NCI-H2196 treated with DMSO at 0.1 percent for 48 hours (cell line): ENCODE results near the gene CTRB1.
"Not testable (repeated sequence)": the region's sequence is repeated elsewhere in the genome, so short reads cannot be mapped to it uniquely, and the experiment has no call there.

Experiments used
- DNase-seq: peaks from one replicate; lab custom pipeline; 2025; ENCODE audit not compliant: unreplicated experiment; lab: John Stamatoyannopoulos, UW

The CTRB1 gene

GRCh38 chr16:75239542-75240122 is 20.8 kb downstream of the CTRB1 start:
- no peak for DNase-seq

GRCh38 chr16:75240633-75241032 is 21.8 kb downstream of the CTRB1 start:
- DNase-seq = not testable (repeated sequence)

- no peak for DNase-seq
Measured at GRCh38 chr16:75241412-75241811, 22.6 kb downstream of the CTRB1 start.

DNA sequence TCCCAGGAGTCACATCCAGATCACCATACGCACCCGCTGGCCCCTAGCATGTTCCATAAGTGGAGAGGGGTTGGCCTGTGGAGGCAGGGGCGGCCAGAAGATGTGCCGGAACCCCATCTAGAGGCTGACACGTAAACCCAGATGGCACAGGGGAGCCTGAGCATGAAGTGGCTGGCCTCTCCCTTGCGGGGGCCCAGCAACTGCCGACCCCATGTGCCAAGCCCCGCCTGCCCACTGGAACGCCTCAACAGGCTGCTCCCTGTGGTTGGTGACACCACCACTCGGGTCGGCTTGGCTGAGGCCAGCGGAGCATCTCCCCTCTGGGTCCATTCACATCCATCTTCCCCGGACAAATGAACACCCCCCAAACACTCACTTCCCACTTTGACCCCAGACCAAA is 23.2 kb downstream of the CTRB1 start:
- DNase-seq = no peak

DNA sequence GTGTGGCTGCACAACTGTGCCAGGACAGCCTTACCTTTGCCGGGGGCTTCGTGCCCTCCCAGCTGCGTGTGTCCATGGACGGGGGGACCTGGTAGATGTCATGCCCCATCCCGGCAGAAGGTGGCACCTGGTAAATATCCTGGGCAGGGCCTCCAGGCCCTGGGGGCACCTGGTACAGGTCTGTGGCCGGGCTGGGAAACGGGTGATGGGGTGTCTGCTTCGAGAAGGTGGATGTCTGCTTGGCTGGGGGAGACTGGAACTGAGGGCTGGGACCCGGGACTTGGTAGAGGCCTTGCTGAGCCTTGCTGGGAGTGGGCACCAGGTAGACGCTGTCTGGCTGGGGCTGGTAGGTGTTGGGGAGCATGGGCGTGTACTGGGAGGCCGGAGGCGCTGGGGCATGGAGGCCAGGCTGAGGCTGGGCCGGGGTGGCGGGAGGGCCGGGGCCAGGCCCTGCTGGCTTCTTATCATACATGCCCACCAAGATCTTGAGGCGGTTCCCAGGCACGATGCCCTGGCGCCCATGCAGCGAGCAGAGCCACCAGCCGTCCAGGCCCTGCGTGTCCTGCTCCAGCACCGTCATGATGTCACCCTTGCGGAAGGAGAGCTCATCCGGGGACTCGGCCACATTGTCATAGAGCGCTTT is 23.8 kb downstream of the CTRB1 start:
- not testable (repeated sequence) for DNase-seq

- DNase-seq = no peak
Measured at GRCh38 chr16:75243667-75244224, 25.0 kb downstream of the CTRB1 start.

- no peak for DNase-seq
Measured at GRCh38 chr16:75244225-75244809, 25.5 kb downstream of the CTRB1 start.

DNA sequence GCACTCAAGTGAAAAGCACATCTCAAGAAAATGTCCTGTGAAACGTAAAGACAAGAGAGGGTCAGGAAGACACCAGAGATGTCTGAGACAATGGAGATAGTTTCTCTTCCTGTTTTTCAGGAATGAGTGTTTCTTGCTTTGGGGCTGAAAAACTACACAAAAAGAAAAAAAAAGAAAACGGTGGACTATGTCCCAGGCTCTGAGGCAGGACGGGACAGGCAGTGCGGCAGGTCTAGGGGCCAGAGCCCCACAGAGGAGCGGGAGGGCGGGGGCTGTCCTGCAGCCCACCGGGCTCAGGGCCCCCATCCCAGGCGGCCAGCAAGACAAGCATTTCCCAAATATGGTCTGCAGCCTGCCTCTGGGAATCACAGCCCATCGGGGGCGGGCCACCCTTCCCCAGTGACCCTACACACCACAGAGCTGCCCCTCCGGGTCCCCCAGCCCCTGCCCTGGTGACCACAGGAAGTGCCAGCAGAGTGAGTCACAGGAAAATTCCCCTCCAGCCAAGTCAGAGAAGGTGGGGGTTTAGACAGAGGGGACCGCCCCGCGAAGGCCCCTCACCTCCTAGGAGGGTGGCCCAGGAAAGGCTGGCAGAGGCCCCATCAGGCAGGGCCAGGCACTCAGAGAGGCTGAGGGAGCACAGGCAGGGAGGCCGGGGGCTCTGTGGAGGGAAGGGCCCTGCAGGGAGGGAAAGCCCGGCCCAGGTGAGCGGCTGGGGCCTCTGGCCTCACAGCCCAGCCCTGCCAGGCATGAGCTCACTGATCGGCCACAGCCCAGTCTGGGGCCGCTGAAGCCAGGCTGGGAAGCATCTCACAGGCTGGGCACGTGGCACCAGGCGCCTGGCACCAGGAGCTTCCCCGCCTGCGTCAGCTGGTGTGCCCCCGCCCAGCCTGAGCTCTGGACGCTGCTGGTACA is 26.3 kb downstream of the CTRB1 start:
- DNase-seq = no peak

DNA sequence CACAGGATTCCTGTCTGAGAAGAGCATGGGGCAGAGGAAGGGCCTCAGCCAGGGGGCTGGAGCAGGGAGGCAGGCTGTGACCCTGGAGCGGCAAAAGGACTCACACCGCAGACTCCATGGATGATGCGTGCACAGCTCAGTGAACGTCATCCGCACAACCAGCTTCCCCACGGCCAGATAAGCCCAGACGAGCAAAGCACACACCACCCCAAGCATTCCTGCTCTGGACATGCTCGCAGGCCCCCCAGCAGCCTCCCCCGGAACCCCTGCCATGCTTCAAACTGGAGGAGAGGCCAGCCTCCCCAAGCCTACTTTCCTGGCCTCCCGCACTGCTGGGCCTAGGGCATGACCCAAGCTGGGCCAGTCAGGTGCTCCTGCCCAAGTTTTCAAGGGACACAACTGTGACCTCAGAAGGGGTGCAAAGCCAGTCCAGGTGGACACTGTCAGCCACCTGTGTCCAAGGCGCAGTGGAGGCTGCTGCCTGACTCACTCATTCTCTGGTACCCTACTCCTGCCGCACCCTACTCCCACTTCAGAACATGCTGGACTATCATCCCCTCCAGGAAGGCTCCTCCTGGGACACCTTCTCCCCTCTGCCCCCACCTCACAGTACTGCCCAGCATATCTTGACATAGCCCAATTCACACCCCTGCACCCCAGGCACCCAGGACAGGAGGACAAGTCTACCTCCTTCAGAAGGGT is 27.9 kb downstream of the CTRB1 start:
- no peak for DNase-seq

GRCh38 chr16:75247249-75247648 is 28.5 kb downstream of the CTRB1 start:
- DNase-seq = no peak

DNA sequence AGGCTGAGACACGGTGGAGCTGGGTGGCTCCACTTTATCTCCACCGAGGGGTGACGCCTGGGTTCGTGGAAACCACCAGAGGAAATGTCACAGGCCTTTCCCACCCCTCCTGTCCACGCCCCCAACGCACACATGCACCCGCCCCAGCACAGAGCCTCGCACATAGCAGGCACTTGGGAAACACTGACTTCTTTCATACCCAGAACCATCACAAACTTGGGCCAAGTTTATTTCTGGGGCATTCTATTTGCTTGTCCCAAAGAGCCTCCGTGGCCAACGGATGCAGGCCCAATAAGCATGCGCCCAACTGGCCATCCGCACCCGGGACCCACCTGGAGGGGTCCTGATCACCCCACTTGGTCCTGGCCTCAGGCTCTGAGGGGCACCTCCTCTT is 29.4 kb downstream of the CTRB1 start:
- no peak for DNase-seq

- no peak for DNase-seq
Measured at GRCh38 chr16:75248536-75249380, 30.0 kb downstream of the CTRB1 start.

DNA sequence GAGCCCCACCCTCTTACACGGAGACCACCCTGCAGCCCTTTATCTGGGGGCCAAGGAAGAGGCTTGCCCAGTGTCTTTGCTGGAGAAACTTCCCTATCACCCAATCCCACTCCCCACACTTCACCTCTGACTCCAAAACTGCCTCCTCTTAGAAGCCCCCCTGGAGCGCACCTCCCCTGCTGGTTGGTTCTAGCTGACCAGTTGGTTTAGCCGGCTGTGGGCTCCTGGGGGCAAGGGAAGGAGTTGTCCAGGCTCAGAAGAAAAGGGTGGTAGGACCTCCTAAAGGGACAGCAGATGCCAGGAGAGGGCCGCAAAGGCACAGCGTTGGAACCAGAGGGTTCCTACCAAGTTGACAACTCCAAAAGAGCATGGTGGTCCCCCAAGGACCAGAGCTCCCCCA is 30.7 kb downstream of the CTRB1 start:
- DNase-seq = no peak

DNA sequence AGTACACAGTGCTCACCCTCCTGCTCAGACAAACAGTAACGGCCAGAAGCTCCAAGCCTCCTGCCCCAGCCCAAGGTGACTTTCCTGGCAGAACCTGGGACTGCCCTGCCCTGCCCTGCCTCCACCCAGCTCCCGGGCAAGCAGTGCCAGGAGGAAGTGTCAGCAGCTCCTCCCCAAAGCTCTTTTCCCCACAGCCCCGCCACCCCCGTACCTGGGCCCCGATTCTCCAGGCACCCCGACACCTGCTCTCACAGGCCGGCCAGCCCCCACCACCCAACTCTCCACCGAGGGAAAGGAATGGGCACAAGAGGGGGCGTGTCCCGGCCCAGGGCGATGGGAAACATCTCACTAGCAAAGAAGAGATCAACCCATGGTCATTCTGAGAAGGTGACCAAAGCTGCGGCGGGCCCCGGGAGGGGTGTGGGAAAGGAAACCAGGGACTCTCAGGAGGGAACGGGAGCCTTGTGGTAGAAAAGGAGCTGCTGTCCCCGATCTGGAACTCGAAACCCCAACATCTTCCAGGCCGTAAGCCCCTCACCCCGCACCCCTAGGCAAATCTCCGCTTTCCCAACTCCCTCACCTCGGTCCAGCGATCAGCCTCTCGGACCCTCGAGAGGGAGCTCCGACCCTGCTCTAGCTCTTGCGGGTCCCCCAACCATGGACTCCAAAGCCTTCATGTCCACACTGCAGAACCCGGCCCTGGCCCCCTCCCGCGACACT is 31.5 kb downstream of the CTRB1 start:
- no peak for DNase-seq

DNA sequence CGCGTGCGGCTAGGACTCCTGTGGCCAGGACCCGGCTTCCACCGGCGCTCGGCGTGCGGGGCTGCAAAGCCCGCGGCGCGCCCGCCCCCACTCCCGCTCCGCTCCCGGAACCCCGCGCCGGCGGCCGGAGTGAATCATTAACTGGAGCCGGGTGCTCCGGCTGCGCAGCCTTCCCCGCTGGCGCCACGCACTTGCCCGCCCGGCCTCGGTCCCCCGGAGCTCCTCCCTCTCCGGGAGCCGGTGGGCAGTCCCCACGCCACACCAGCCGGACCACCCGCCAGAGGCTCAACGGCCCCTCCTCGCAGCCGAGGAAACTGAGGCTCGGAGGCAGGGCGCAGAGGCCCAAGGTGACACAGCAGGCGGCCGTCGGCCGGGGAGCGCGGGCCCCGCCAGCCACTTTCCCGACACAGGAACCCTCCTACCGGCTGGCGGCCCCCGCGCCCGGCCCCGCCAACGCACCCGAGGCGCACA is 32.1 kb downstream of the CTRB1 start:
- DNase-seq = no peak

DNA sequence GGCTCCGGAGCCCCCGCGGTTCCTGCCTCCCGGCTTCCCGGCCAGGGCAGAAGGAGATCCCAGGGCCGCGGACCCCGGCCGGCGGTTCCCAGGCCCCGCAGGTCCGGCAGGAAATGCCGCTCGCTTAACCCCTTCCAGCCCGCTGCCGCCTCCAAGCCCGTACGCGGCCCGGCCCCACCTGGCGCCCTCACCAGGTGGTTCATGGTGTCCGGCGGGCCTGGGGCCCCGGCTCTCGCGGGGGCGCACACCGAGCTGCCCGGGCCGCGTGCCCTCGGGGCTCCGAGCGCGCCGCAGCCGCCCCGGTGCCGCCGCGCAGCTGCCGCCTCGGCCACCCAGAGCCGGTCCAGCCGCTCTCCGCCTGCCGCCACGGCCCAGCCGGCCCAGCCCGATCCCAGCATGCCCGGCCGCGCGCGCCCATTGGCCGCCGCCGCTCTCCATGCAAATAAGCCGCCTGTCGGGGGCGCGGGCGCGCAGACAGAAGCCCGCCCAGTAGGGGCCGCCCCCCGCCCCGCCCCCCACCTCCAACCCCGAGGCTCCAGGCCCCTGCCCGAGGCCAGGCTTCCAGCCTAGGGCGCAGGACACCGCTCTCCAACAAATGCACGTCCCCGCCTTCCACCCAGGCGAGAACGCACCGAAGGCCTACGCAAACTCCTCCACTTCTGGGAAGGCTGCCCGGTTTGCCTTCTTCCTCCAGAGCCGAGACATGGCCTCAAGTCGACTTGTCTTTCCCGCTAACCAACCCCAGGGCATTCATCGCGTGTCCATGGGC is 32.7 kb downstream of the CTRB1 start, which contains the start of gene BCAR1:
TSS of gene BCAR1 (minus strand) at position 345 of the 769 bp plus-strand sequence. CDS start at position 203, 142 bp downstream.
- peak; percentile 56 for DNase-seq

DNA sequence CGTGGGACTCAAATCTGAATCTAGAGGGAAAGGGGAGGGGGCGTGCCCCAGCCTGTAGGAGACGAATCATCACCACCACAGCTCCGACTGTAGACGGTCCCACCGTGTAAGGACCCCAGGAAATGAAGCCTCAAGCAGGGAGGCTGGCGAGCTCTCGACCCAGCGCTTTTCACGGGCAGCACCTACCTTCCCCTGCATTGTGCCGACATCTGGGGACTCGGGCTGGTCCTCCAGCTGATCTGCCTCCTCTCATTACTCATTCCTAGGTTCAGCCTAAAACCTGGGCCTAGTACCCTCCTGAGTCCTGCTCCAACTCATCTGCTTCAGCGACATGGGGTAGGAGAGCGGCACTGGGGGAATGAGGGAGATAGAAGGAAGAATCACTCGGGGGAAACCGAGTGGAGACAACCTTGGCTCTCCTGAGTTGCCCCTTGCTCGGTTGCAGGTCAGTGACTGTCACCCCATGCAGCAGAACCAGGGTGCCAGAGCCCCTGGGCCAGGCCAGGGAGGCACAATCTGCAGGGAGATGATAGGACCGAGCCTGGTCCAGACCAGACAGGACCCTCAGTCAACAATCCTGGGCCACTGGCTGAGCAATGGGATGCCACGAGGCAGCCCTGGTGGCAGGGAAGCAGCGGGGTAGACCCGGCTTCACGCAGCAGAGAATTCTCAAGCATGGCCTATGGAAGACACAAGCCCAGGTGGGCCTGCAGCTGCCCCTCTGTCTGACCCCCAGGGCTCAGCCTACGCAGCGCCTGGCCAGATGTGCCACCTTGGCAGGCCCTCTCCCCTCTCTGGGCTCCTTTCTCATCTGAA is 33.5 kb downstream of the CTRB1 start:
- no peak for DNase-seq
